ENCODE results near the gene MTCP1.

MTCP1 gene, protein sequence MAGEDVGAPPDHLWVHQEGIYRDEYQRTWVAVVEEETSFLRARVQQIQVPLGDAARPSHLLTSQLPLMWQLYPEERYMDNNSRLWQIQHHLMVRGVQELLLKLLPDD

DNA sequence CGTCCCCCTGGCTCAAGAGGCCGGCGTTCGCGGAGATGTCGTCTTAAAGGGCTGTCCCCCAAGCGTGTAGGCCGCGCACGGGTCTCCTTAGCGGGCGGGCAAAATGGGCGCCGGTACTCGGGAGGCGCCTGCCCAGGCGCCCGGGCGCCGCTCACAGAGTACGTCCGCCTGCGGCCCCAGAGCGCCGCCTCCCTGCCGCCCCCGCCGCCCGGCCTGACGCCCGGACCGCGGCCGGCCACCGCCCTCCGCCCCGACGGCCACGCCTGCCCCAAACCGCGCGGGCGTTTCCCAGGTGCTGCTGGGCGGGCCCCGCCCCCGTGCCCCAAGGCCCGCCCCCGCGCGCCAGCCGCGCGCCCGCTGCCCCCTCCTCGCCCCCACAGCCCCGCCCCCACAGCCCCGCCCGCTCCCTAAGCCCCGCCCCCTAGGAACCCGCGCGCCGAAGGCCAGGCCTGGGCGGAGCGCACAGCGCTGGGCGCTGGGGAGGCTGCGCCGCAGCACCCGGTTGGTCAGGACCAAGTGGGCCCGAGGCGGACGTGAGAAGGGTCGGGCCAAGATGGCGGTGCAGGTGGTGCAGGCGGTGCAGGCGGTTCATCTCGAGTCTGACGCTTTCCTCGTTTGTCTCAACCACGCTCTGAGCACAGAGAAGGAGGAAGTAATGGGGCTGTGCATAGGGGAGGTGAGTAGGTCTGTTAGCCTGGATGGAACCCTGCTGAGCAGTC lies at the start of gene MTCP1, which contains the start of the genes BRCC3 and CMC4:
TSS of gene MTCP1 (minus strand) at position 162 of the 719 bp plus-strand sequence. CDS start 5,126 bp downstream, outside the sequence.
TSS of gene BRCC3 (plus strand) at position 534 of the 719 bp plus-strand sequence. CDS start at position 554, 20 bp downstream.
TSS of gene CMC4 (minus strand) at position 162 of the 719 bp plus-strand sequence. CDS start 7,113 bp downstream, outside the sequence.
- DNase-seq = peak; percentile 49

DNA sequence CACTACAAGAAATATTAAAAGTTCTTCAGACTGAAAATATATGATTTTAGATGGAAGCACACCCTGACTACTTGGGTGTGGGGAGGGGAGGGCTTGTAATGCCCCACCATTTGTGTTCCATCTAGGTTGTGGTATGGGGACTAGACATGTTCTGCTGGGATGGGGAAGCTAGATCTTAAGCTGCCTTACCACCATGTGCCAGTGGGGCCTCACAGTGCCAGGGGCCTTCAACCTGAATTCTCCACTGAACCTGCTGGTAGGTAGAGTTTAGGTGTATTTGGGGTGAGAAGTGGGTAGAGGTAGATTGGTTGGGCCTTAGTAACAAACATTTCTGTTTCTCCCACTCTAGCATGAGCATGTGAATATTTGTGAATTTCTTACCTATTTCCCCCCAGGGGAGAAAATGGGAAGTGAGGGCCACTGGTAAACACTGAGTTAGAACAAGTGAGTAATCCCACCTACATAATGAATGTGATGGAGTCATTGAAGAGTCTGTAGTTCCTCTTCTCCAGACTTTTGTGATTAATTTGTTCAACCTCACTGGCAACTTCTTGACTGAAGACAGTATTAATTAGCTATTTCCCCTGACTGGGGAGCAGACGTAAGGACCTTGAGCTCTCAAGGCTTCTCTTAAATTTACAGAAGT lies 44.4 kb upstream of the MTCP1 start:
- no peak for DNase-seq

DNA sequence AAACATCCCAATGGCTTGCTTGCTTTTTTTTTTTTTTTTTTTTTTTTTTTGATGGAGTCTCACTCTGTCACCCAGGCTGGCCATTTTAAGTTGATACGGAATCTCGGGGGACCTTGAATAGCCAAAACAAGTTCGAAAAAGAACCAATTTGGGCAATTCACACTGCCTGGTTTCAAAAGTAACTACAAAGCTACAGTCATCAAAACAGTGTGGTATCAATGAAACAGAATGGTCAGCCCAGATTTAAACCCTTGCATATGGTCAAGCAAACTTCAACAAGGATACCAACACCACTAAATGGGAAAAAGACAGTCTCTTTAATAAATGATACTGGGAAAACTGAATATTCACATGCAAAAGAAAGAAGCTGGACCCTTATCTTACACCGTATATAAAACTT lies 42.2 kb upstream of the MTCP1 start:
- no peak for DNase-seq

DNA sequence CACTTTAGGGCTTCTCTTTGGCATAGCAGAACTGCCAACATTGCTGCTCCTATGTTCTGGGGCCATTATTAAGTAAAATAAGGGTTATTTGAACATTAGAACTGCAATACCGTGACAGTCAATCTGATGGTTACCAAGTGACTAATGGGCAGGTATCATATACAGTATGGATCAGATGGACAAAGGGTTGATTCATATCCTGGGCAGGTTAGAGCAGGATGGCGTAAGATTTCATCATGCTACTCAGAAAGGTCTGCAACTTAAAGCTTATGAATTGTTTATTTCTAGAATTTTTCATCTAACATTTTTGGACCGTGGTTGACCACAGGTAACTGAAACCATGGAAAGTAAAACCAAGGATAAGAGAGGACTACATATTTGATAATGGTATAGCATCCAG lies 41.2 kb upstream of the MTCP1 start:
- no peak for DNase-seq

DNA sequence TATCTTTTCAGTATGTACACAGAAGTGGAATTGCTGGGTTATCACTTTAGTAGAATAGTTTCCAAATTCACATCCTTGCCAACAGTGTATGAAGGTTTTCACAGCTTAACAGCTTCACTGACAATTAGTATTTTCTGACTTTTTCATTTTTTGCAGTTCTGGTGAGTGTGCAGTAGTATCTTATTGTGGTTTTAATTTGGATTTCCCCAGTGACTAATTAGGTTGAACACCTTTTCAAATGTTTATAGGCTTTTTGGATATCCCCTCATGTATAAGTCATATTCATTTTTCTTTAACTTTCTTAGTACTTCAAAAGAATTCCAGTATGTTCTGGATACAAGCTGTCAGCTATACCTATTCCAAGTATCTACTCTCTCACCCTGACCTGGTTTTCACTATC lies 37.5 kb upstream of the MTCP1 start:
- DNase-seq = no peak

DNA sequence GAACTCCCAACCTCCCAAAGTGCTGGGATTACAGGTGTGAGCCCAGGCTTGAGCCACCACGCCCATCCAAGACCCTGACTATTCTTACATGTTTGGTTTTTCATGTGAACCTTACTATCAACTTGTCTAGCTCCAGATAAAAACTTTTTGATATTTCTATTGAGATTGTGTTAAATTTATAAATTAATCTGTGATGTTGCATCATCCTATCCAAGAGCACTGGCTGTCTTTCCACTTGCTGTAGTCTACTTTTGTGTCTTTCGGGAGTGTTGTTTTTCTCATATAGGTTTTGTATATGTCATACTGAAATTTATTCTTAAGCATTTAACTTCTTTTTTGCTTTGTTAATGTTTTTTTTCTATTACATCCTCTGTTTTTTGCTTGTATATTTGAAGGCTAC lies 35.0 kb upstream of the MTCP1 start:
- no peak for DNase-seq

DNA sequence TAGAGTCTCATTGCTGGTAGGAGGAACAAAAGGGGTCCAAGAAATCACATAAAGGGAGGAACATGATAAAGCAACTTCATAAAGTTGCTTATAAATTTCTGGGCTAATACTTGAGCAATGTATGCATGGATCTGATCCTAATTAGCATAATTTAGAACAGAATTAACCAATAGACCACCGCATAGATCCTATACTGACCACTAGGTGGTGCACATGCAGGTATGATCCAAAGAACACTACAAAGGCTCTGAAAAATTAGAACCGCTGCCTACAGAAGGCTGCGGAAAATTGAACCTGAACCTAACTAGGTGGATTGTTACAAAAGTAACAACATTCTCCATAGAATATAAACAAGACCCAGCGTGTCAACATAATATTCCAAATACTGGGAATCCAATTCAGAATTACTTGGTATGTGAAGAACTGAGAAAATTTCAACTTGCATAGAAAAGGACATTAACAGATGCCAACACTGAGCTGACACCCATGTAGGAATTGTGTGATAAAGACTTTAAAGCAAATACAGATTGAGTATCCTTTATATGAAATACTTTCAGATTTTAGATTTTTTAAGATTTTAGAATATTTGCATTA lies 23.6 kb upstream of the MTCP1 start:
- DNase-seq = peak; percentile 23

DNA sequence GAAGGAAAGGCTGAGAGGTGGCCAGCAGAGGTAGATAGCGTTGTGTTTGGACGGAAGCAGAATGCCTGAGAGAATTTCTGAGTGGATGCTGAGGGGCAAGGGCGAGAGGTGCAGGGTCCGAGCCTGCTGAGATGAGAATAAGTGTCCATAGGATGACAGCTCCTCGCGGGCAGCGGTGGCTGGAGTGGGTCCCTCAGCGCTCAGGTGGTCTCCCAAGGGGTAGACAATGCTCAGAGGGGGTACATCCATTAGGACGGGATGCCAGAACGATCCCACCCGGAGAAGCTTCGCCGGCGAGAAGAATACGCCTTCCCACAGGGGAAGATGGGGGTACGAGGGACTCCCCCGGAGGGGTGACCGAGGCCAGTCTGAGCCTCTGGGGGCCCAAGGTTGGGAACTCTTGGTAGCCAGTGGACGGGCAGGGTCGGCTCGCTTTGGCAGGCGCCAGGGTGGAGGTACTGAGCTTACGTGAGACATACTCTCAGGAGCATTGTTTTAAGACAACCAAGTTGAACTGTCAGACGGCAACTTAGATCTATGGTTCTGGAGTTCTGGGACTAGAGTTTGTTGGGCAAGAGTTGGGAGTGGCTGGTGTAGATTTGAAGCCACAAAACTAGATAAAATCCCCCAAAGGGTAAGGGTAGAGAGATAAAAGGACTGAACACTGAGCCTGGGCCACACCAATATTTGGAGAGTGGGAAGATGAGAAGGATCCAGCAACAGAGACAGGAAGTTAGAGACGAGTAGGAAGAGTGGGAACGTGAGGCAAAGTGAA lies 16.2 kb upstream of the MTCP1 start:
- DNase-seq = no peak

DNA sequence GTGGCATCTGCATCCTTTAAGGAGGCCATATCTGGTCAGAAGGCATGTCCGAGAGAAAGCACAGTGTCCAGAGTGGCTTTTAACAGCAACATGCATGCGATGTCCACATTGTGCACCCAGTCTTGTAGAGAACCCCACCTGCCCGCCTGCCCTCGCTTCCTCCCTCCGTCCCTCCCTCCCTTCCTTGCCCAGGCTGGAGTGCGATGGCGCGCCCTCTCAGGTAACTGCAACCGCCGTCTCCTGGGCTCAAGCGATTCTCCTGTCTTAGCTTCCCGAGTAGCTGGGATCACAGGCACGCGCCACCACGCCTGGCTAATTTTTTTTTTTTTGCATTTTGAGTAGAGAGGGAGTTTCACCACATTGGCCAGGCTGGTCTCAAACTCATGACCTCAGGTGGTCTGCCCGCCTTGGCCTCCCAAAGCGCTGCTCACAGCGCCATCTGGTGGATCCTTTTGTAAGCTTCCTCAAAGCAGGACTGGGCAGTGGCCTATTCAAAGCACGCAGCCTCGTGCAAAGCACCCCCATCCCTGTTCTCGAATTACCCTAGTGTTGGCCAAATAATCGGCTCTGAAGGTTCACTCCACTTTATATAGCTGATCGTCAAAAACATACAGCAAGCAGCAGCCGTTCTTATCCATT lies 15.4 kb upstream of the MTCP1 start:
- DNase-seq = no peak

DNA sequence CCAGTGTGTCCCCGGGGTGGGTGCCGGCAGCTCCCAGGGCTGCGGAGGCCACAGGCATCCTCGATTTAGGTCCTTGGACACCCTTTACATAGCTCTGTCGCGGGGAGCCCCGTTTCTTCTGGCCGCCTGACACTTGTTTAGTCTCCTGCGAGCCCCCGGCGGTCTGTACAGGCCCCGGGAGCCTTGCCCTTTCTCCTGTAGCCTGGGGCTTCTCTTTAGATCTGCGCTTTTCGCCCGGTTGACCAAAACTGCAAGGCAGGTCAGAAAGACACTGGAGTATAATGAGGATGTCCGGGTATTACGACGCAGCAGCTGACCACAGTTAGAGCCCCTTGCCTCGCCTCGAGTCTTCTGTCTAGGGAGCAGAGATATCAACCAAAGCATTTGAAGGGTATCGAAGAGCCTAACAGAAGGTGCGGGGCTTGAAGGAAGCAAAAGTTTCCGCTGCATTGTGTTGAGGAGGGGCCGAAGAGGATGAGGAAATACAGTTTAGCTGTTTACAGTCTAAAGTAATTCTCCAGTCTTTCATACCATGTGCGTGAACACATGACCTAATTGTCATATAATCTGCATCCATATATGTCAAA lies 851 bp upstream of the MTCP1 start:
- no peak for DNase-seq

DNA sequence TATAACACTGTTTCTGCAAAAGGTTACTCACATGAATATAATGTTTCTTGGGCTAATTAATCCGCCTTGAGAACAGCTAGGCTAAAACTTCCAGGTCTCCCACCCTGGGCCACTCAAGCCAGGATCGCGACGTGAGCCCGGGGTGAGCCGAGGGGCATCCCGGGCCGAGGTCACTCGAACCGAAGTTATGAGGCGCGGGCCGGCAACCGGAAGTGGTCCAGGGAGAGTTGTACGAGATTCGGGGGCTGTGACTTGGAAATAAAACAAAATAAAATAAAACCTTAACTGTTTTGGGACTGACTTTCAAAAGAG lies 317 bp downstream of the MTCP1 start:
- DNase-seq = no peak

DNA sequence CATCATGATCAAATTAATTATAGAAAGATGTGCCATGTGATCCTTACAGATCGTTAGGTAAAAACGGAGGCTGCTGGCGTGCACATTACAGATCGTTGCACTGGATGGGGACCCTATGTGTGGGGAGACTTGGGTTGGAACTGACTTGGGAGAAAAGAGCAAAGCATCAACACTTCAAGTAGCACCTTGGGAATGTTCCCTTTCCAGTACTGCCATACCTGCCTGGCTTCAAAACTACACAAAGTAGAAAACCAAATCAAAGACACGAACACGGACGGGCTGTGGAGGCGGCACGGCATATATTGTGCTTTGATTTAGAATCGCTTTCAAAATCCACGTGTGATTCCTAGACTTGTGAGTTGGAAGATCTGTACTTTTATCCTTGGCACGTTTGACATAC lies 898 bp downstream of the MTCP1 start:
- DNase-seq = no peak

DNA sequence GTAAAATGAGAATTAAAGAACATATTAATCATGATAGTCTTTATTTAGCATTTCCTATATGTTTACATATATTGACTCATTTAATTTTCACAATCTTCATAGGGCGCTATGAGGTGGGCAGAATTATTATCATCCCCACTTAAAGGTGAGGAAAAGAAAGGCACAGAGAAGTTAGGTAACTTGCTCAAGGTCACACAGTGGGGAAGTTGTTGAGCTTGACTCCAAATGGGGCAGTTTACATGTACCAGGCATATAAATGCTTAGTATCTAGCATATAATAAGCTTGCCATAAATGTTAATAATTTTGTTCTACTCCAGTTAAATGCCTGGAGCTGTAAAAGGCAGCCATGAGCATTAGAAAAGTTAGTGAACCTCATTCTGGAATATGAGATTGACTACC lies 1.5 kb downstream of the MTCP1 start:
- DNase-seq = no peak

DNA sequence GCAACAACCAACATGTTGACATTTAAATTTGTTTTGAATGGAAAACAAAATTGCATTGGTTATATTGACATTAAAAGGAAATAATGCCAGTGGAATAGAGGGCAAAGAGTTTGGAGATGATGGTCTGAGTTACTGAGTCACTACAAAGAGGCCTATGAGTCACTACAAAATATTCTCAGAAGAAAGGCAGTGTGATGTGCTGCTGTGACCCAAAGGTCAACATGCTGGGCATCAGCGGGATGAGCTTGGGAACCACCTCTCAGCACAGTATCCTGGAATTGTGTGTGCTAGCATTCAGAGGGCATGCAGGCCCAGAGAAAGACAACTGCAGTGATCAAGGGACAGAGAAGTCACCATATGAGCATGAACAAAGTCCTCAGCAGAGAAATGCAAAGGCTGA lies 2.8 kb downstream of the MTCP1 start:
- DNase-seq = no peak

DNA sequence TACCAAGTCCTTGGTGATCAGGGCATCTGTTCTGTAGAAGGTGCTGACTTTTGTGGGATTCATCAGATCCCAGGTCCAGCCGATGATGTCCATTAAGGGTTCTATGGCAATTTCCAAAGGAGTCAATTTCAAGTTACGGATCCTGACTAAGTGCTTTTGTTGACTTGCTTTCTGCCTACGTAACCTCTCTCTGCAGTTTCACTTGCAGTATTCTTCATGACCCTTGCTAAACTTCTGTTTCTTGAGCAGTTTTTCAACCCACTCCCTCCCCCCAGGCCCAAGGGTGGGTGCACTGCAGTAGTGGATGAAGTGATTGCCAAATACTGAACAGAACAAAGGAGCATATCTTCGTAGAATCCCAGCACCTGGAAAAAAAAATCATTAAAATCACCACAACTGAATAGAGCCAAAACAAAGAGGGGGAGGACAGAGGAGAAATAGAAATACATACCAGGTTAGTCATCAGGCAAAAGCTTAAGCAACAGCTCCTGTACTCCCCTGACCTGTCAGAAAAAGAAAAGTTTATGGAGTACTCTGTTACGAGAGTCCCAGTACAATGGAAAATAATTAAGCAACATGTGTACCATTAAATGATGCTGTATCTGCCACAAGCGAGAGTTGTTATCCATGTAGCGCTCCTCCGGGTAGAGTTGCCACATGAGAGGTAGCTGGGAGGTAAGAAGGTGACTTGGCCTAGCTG lies 5.8 kb downstream of the MTCP1 start:
- DNase-seq = no peak

DNA sequence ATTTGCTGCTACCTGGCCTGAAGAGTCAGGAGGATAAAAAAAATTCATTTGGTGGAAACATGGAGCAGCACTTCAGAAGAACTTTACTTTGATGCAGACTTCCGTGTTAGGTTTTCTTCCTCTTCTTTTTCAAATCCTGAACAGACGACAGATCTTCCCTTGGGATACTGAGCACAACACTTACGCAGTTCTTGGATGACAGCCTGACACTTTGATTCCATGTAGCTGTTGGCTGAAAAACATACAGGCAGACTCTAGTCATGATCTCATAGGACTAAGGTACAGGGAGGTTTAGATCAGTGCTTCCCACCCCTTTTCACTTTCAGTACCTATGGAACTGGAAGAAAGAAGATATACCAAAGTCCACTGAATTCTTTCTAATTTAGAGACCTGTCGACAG lies 9.2 kb downstream of the MTCP1 start:
- DNase-seq = no peak

DNA sequence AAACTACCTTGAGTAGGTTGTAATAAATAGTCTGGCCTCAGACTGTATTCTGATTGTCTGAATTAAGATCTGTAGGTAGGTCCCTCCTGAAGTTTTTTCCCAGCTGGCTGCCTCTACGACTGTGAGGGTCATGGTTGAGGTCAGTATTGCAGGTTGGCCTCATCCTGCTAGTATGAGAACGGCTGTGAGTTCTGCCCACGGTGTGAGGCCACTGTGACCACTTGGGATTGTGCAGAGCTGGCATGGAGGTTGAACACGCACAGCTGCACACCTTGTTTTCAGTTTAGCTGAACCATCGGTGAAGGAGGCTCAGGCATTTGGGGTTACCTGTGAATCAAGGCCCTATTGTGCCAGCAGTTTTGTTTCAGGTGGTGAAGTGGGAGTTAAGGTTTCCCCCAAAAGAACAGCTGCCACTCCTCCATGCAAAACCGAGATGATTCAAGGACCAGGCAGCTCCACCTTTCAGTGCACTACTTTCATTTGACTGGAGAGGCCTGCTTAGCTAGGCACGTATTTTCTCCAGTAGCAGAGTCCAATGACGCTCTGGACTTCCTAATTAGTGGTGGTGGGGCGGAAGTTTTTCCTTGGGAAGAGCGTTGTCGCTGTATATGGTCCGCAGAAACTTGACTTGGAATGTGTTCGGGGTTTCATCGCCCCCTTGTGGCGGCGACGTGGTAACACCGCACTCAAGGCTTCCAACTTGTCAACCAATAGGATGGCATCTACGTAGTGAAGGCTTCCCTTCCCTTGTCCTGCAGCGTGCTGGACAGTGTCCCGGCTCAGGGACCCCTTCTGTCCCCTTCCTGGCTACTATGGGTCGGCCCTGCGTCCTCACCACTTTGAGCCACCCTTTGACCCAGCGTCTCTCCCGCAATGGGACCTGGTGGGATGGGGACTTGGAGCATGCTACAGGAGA lies 13.8 kb downstream of the MTCP1 start:
- DNase-seq = no peak

DNA sequence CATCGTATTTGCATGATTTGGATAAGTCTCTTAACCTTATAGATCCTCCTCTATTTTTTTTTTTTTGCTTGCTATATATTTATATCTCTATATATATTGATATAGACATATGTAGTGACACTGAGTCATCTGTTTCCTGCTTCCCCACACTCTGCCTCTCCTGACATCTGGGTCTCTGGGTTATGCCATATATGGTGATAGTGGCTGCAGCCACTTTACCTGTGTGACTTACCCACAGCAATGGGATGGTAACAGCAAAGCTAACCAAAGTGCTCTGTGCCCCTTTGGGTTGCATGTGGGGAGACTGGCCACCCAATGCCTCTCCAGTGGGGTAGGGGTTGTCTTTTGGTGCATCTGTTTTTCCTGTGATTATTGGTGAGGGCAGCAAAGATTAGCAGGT lies 14.5 kb downstream of the MTCP1 start:
- DNase-seq = no peak

DNA sequence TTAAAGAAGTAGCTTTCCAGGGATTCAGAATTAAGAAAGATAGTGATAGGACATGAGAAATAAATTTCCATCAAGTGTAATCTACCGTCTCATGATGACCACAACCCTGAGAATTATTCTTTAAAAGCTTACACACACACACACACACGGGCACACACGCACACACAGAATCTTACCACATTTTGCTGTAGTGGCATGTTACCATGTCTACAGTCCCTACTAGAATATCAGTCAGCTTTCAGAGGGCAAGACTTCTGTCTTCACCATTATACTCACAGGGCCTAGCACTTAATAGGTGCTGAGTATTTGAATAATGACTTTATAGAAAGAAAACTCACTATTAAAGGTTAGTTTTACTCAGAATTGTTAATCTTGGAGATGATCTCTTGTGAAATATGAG lies 15.4 kb downstream of the MTCP1 start:
- DNase-seq = no peak

DNA sequence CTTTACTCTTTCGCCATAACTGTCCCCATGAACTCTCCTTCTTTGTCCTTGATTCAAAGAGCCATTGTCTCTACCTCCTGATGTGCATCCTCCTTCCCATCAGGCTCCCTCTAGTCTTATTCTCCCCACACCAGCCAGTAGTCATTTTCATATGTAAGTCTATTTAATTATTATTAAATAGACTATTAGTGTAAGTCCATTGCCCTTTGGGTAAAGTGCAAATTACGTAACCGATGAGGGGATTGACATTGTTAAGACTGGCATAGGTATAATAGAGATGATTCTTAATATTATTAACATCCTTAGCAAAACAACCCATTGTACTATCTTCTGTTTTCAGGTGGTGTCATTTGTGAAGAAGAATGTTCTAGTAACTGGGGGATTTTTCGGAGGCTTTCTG lies 16.7 kb downstream of the MTCP1 start:
- no peak for DNase-seq

DNA sequence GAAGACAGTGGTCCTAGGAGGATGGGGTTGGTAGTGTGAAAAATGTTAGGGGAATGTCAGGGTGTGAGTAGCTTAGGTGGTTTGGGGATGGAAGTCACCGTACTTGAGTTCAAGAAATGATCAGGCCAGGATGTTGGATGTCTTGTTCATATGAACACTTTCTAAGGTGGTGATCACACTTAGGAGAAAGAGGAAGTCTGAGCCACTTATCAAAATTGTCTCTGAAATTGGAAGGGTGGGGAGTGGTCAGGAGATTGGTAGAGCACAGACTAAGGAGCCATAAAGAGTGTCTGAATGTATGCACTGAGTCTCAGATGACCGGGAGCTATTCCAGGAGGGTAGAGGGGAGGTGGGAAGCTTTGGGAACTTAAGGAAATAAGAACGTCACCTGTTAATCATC lies 17.3 kb downstream of the MTCP1 start:
- DNase-seq = no peak

Measured in NCI-H2029 treated with DMSO at 0.1 percent for 48 hours (cell line).